ENCODE measurements around the gene LOXHD1. TPM values are rescaled to one million over a fixed set of nuclear protein-coding genes. Genes with fewer than 3 reads are reported as not detected.

LOXHD1 gene
- total RNA-seq, 3 donors from 2014 or later (not counting 1 experiment from before 2014, with no cell fraction given), result 0.11 to 0.48 (median 0.14) TPM

GRCh38 chr18:46448347-46448746, 208.7 kb downstream of the LOXHD1 start:
- Mint-ChIP-seq H3K9me3 (no peaks in the 10 kb centered on the region), H3K36me3 (peaks cover 15% of the 10 kb centered on the region), H3K27ac (peak overlapping the region; percentile 64 to 82), H3K4me3 (peak overlapping the region; percentile 64), H3K27me3 (ENCODE audit: low read depth in 2 of 2) (no peaks in the 10 kb centered on the region), H3K4me1 (peaks cover 50 to 67% of the 10 kb centered on the region in 2 donors)
- no peak overlapping the region for H3K4me3 ChIP-seq (ENCODE audit: low read length)
- WGBS (ENCODE audit: insufficient coverage), result 38% methylated on average over 4 of the region's 4 CpGs
- H3K27ac ChIP-seq (ENCODE audit: low read length), result no peak overlapping the region
- H3K9me3 ChIP-seq (ENCODE audit: control insufficient read depth, insufficient read depth, low read length), result peaks cover 4% of the 10 kb centered on the region
- no peak for ATAC-seq
- no peaks in the 10 kb centered on the region for H3K27me3 ChIP-seq (ENCODE audit: control insufficient read depth, insufficient read depth, low read length)
- H3K4me1 ChIP-seq (ENCODE audit: control insufficient read depth, insufficient read depth, low read length), result peaks cover 13% of the 10 kb centered on the region
- DNase-seq, result no peak
- intact Hi-C loops (cut with micrococcal nuclease), result no loop called here
- peaks cover 29% of the 10 kb centered on the region for H3K36me3 ChIP-seq (ENCODE audit: control insufficient read depth, insufficient read depth, low read length)
- no peak for TF ChIP-seq CTCF (IDR thresholded peaks at IDR 0.05)

GRCh38 chr18:46447792-46448191, 209.2 kb downstream of the LOXHD1 start:
- Histone ChIP-seq H3K27ac (ENCODE audit: low read length) (no peak overlapping the region), H3K4me1 (ENCODE audit: control insufficient read depth, insufficient read depth, low read length) (peaks cover 13% of the 10 kb centered on the region), H3K4me3 (ENCODE audit: low read length) (no peak overlapping the region), H3K36me3 (ENCODE audit: control insufficient read depth, insufficient read depth, low read length) (peaks cover 24% of the 10 kb centered on the region), H3K27me3 (ENCODE audit: control insufficient read depth, insufficient read depth, low read length) (no peaks in the 10 kb centered on the region), H3K9me3 (ENCODE audit: control insufficient read depth, insufficient read depth, low read length) (peaks cover 4% of the 10 kb centered on the region)
- 95% methylated on average over 5 of the region's 5 CpGs for WGBS (ENCODE audit: insufficient coverage)
- no peaks in the 10 kb centered on the region for H3K9me3 Mint-ChIP-seq
- ATAC-seq (no peak), DNase-seq (no peak)
- intact Hi-C loops (cut with micrococcal nuclease), result no loop called here
- H3K27me3 Mint-ChIP-seq (ENCODE audit: low read depth in 2 of 2), result no peaks in the 10 kb centered on the region
- H3K4me1 Mint-ChIP-seq, result peaks cover 50 to 68% of the 10 kb centered on the region in 2 donors
- no peak for TF ChIP-seq CTCF (IDR thresholded peaks at IDR 0.05)
- H3K36me3 Mint-ChIP-seq, result peaks cover 15% of the 10 kb centered on the region
- H3K4me3 Mint-ChIP-seq, result peak overlapping the region; percentile 64
- peak overlapping the region; percentile 64 to 82 for H3K27ac Mint-ChIP-seq

- Mint-ChIP-seq H3K27me3 (ENCODE audit: low read depth in 2 of 2) (no peaks in the 10 kb centered on the region), H3K4me3 (peak overlapping the region; percentile 15), H3K9me3 (no peaks in the 10 kb centered on the region), H3K4me1 (peaks cover 50 to 68% of the 10 kb centered on the region in 2 donors), H3K36me3 (peaks cover 15% of the 10 kb centered on the region), H3K27ac (peak overlapping the region; percentile 64 to 82)
- no peak overlapping the region for H3K27ac ChIP-seq (ENCODE audit: low read length)
- peaks cover 13% of the 10 kb centered on the region for H3K4me1 ChIP-seq (ENCODE audit: control insufficient read depth, insufficient read depth, low read length)
- H3K4me3 ChIP-seq (ENCODE audit: low read length), result no peak overlapping the region
- DNase-seq, result no peak
- H3K27me3 ChIP-seq (ENCODE audit: control insufficient read depth, insufficient read depth, low read length), result no peaks in the 10 kb centered on the region
- intact Hi-C loops (cut with micrococcal nuclease), result no loop called here
- no peak for ATAC-seq
- H3K9me3 ChIP-seq (ENCODE audit: control insufficient read depth, insufficient read depth, low read length), result peaks cover 4% of the 10 kb centered on the region
- TF ChIP-seq CTCF (IDR thresholded peaks at IDR 0.05), result no peak
- H3K36me3 ChIP-seq (ENCODE audit: control insufficient read depth, insufficient read depth, low read length), result peaks cover 24% of the 10 kb centered on the region
- WGBS (ENCODE audit: insufficient coverage), result 90% methylated on average over 4 of the region's 4 CpGs
Measured at GRCh38 chr18:46447323-46447722, 209.7 kb downstream of the LOXHD1 start.
